COLO829 (cell line): Measurements from ENCODE around the gene CBLB.

Source experiments
- DNase-seq: peaks from one replicate; pipeline ENCODE4 v3.0.0; 2012; ENCODE audit warnings: low spot score

Gene CBLB

DNA sequence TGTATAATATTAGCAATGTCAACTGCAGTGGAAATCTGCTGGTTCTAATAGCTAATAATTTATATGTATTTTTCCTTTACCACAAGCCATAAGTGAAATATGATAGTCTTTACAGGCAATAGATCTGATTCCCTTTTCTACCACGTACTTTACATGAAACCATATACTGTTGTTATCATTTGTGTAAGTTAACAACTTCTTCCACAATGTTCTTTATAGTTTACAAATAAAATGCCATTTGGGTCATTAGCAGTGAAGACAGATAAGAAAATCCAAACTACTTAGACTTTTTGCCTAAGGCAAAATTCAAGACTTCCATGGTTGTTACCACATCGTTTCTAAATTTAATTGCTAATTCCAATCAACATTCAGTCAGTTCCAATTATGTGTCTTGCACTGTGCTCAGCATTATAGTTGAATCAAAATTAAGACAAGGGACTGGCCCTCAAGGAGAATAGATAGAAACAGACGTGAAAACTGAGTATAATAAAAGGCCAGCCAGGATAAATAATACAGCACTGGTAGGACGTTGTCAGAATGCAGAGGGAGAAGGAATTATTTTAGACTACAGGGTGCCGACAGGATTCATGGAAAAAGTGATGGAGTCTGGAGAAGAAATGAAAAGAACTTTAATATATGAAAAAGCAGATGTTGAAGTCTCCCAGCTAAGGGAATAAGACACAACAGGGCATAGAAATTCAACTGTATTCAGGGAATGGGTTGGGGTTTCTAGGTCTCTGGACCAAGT is 252.3 kb downstream of the CBLB start:
- DNase-seq: no peak

DNA sequence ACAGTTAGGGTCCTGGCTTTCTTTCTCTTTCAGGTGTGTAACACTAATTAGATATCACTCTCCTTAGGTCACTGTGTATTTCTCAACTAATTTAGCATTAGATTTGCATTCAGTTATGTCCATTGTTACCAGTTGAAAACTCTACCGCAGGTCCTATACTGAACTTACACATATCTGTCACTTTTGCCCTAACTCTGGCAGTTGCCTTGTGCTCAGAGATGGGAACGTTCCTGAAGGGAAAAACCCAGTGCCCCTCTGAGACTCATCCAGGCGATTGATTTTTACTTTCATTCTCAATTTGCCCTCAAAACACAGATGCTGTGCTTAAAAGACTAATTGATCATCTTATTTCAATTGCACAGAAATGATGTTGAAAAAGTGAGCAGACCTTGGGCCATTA is 253.0 kb downstream of the CBLB start:
- DNase-seq: no peak

DNA sequence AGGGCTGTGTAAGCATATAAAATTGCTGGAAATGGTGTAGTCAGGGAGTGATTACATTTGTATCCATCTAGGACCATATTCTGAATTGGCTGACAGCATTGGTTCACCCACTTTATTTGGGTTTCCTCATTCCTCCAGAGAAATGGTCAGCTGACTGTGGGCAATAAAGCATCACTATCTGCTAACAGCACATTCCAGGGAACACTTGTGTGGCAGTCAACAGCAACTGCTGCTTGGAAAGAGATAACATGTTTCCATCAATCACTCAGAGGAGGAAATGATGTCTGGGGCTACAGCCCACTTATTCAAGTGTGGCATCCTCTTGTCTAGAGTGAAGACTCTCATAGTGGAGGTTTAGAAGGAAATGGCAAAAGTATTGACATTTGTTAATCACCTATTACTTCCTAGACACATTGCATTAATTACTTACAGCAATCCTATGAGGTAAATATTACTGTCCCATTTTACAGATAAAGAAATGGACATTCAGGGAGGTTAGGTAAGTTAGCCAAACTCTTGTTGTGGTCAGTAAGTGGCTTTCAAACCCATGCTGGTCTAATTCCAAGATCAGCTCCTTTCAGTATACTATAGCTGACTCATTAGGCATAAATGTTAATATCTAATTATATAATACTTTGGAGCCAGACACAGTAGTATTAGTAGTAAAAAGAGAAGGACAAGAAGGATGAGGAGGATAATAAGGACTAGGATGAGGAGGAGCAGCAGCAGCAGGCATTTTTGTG is 254.4 kb downstream of the CBLB start:
- no peak for DNase-seq

DNA sequence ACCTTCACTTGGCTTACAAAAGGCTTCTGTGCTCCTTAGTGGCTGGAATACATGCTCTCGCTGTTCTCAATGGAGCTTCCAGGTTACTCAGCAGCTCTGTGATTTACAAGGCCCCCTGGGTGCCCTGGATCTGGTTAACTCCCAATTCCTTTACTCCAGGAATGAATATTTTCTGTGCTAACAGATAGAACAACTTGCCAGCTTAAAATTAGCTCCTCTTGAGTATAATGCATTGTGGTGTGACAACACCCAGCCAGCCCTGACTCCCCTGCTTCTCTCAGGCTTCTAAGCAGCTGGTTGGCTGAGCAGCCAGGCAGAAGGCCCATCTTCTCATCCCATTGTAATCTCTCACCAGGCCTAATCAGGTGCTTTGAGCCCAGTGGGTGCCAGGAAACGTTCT is 255.7 kb downstream of the CBLB start:
- no peak for DNase-seq

DNA sequence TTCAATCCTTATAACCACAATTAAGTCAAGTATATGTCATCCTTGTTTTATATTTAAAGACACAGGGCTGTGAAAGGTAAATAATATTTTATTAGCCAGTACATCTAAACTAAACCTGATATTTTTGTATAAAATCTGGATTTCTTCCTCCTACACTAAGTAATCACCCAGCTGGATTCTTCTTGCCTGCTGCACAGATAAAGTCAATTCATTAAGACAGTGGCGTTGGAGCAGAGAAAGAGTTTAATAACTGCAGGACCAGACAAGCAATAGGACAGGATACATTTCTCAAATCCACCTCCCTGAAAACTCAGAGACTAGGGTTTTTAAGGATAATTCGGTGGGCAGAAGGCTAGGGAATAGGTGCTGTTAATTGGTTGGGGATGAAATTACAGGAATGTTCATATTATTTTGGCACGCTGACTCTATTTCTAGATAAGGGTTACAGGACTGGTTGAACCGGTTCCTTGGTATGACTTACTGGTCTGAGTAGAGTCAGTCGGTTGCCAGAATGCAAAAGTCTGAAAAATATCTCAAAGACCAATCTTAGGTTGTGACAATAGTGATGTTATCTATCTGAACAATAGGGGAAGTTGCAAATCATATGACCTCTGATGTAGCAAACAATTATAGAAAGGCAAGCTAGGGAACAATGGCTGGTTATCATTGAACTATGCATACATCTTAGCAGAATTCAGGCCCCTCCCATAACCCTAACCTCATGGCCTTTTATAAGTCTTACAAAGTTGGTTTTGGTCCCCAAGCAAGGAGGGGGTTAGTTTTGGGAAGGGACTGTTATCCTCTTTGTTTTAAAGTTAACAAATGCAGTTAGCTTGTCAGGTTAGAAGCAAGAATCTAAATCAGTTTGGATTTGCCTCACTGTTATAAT is 257.3 kb downstream of the CBLB start:
- DNase-seq: no peak

DNA sequence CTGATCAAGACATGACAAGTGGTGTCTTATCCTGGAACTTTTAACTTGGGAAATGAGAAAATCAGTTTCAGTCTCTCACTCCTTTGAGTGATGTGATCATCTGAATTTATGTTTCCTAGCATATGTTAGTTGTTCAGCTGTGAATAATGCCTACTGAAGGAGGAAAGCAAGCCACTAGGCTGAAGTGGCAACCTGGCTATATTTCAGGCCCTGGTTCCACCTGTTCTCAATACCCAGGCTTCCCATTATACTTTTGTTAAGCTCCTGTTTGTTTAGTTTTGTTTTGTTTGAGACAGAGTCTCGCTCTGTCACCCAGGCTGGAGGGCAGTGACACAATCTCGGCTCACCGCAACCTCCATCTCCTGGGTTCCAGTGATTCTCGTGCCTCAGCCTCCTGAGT is 258.3 kb downstream of the CBLB start:
- no peak for DNase-seq

DNA sequence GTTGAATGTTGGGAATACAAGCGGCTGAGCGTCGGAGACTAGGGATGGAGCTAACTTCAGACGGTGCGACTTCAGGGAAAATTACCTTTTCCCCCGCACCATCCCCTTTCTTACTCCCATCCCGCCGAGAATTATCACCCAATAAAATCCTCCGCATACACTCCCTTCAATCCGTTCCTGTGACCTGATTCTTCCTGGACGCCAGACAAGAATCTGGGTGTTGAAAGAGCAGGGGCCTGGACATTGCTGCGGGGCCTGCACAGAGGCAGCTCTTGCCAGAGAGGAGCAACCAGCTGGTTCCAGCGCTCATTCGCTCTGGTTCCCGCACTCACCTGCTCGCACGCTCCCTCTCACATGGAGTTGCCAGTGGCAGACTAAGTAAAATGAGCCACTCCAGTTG is 260.2 kb downstream of the CBLB start:
- DNase-seq: no peak

DNA sequence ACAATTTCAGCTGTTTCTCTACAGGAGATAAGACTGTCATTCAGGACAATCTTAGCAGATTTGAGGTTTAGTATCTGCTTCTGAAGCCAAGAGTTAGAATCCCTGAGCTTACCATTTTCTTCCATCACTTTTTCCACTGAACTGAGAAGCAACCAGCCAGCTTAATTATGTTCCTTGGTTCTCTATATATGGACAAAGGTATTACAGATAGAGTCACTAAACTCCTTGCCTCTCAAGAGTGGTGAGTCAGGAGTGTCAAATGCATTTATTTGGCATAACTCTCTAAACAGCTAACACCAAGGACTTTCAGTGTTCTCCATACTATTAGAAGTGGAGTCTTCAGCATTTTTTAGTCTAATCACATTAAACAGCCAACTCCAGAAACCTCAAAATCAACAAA is 262.8 kb downstream of the CBLB start:
- DNase-seq: no peak
